Measurements from ENCODE around the gene SLC17A2.

SLC17A2 gene, protein sequence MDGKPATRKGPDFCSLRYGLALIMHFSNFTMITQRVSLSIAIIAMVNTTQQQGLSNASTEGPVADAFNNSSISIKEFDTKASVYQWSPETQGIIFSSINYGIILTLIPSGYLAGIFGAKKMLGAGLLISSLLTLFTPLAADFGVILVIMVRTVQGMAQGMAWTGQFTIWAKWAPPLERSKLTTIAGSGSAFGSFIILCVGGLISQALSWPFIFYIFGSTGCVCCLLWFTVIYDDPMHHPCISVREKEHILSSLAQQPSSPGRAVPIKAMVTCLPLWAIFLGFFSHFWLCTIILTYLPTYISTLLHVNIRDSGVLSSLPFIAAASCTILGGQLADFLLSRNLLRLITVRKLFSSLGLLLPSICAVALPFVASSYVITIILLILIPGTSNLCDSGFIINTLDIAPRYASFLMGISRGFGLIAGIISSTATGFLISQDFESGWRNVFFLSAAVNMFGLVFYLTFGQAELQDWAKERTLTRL

DNA sequence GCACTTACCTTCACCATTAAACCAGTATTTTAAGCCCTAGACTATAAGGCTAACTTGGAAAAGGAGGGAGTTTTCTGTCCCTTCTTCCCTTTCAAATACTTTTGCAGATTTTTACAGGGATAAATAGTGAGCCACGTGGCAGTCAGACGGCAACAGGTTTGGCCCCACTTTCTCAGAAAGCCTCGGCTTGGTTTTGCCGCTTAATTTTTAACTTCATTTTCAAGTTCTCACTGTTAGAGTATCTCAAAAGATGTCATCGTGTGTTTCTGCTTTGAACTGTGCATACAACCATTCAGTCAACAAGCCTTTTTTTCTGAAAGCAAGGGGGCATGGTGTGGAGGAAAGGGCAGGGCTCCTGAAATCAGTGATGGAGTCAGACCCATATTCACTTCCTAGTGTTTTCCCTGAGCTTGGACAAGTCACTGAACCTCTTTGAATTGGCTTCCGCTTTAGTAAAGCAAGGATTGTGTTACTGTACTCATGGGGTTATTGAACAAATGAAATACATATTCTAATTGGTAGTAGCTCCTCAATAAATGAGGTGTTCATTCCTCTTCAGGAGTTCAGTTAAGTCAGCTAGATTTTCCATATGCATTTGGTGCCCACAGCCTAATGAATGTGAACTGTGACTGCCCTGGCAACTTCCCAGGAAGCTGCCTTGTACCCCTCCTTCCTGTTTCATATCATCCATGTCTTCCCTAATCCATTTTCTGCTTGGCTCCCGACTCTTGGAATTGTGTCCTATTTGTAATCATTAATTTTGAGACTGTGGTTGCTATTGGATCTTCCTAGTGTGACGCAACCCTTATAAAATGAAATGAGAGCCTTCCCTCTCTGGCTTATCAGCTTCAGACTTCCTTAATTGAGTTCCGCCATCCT lies at the start of gene SLC17A2:
Gene SLC17A2 (minus strand): TSS at position 160 of the 879 bp plus-strand sequence. CDS start 4,895 bp downstream, outside the sequence.
- no peak for DNase-seq

DNA sequence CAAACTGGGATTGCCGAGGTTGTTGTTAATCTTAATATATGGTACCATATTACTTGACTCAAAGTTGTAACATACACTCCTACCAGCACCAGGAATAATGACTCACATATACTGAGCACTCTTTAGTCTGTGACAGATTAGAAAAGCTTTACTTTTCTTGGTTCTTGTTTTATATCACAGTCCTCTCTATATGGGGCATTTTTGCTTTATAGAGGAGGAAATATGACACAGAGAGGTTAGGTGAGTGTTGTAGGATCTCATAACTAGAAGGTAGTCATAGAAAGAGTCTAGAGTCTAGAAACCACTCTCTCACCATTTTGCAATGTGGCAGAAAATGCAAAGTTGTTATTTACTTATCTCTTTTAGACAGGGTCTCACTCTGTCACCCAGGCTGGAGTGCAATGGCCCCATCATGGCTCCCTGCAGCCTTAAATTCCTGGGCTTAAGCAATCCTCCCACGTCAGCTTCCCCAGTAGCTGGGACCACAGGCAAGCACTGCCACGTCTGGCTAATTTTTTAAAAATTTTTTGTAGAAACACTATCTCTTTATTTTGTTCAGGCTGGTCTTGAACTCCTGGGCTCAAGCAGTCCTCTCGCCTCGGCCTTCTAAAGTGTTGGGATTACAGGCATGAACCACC lies 45.6 kb upstream of the SLC17A2 start:
- DNase-seq, result no peak

DNA sequence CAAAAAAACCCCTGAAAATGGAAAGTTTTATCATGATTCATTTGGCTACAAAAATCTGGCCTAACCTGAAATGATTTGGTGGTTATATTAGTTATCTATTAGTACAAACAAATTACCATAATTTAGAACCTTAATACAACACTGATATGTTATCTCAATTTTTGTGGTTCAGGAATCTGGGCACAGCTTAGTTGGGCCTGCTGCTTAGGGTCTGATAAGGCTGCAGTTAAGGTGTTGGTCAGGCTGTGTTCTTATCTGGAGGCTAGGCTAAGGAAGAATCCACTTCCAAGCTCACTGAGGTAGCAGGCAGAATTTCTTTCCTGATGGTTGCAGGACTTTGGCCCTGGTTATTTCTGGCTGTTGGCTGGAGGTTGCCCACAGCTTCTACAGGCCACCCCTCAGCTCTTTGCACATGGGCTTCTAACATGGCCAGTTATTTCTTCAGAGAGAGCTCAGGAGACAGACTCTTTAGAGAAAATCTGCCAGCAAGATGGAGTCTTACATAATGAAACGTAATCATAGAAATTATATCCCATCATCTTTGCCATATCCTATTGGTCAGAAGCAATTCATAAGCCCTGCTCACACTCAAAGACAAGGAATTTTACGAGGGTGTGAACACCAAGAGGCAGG lies 43.5 kb upstream of the SLC17A2 start:
- DNase-seq, result no peak

DNA sequence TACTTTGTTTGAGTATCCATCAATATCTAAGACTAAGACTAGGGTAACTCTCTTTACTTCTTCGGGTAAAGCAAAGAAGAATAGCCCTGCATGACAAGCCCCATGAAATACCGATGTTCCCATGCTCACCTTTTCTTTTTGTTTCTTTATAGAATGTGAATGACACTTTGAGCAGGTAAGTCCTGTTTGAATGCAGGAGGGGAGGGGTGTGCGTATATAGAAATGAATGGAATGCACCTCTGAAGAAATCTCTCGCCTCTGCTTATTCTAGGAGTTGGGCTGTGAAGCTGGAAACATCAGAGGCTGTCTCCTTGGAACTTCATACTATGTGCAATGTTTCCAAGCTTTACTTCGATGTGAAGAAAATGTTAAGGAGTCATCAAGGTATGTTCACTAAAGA lies 42.4 kb upstream of the SLC17A2 start:
- no peak for DNase-seq

DNA sequence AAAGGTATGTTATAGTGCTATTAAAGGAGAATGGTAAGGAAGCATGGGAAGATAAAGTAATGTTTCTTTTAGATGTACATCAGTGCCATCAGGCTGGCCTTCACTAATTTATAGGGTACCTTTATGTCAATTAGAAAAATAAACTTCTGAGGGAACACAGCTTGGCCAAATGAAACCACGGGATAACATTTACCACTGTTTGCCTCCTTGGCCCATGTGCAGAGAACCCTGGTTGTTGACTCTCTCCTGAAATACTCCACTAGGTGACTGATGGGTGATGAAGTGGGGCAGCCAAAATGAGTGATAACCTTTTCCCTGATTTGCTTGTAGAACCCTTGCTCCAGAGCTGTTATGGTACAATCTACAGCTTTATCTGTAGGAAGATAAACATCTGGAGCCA lies 41.6 kb upstream of the SLC17A2 start:
- no peak for DNase-seq

DNA sequence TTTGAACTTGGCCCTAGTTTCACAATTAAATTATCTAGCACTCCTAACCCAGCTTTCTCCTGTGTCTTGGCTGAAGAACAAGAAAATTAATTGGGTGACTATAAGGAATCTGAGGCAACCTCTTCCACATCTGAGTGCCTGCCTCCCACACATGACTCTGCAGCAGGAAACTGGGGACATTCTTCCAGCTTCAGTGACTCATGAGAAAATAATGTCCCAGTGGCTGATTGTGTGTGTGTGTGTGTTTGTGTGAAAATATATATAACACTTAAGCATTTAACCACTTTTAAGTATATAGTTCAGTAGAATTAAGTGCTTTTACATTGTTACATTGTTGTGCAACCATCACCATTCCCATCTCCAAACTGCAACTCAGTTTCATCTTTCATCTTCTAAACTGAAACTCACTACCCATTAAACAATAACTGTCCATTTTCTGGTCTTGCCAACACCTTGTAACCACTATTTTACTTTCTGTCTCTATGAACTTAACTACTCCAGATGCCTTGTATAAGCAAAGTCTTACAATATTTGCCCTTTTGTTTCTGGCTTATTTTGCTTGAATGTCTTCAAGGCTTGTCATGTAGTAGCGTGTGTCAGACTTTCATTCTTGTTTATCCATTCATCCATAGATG lies 40.8 kb upstream of the SLC17A2 start:
- DNase-seq, result no peak

DNA sequence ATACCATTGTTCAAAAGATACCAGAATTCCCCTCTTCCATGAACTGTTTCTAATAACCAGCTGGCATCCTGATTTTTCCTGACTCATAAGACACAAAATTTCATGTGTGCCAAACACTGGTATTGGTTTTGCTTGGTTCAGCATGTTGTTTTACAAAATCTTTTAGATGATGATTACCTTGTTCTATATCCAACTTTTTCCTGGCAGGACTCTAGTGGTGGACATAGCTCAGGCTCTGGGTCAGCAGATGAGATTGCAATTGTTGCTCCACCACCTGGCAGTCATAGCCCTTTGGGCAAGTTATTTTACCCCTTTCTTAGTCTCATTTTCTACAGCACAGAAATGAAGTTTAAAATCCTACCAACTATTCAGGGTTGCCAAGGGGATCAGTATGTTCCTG lies 38.3 kb upstream of the SLC17A2 start:
- no peak for DNase-seq

DNA sequence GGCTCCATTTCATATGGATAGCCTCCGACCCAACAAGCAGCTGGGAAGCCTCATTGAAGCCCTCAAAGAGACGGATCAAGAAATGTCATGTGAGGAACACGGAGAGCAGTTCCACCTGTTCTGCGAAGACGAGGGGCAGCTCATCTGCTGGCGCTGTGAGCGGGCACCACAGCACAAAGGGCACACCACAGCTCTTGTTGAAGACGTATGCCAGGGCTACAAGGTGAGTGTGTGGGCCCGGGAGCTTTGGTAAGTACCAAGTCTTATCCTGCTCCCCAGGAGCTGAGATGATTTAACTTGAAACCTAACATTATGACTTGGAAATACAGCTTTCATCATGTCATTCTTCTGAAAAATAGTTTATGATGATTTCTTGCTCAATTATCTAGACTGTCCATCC lies 36.2 kb upstream of the SLC17A2 start:
- DNase-seq, result no peak

DNA sequence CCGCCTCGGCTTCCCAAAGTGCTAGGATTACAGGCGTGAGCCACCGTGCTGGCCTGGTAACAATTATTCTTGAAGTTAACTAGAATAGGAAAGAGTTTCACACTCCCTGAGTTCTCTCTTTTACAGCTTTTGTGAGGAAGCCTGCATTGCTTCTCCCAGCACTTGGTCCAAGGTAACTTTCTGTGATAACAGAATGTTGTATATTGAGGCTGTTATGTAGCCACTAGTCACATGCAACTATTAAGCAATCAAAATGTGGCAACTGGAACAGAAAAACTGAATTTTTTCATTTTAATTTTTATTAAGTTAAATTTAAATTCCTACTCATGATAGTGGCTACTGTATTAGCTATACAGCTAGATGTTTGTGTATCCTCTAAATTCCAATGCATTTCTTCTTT lies 34.6 kb upstream of the SLC17A2 start:
- no peak for DNase-seq

DNA sequence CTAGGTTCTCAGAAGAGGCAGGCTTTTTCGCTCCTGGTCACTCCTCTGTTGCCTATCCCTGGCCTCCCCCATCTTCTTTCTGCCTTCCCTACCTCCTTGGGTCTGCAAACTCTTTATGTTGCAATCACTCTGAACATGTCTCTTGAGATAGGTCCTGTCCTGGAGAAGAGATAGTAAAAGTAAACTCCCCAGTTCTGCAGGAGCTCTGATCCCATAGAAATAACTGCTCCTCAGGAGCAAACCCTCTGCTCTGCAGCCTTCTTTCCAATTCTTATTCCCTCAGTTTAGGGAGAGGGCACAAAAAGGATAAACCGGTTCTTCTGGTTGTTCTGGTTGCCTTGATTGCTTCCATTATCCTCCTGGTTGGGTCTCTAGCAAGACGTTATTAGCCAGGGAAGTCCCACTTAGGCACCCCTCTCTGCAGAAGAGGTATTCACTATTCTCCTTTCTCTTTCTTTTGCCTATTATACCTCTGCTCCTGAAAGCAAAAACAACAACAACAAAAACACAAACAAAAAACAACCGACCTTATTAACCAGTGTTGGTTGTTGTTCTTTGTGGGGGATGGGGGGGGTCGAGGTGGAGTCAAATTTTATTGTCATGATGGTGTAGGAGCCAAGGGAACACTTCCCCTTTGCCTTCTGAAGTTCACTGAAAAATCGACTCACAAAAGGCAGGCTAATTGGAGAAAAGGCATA lies 33.1 kb upstream of the SLC17A2 start:
- DNase-seq, result no peak

DNA sequence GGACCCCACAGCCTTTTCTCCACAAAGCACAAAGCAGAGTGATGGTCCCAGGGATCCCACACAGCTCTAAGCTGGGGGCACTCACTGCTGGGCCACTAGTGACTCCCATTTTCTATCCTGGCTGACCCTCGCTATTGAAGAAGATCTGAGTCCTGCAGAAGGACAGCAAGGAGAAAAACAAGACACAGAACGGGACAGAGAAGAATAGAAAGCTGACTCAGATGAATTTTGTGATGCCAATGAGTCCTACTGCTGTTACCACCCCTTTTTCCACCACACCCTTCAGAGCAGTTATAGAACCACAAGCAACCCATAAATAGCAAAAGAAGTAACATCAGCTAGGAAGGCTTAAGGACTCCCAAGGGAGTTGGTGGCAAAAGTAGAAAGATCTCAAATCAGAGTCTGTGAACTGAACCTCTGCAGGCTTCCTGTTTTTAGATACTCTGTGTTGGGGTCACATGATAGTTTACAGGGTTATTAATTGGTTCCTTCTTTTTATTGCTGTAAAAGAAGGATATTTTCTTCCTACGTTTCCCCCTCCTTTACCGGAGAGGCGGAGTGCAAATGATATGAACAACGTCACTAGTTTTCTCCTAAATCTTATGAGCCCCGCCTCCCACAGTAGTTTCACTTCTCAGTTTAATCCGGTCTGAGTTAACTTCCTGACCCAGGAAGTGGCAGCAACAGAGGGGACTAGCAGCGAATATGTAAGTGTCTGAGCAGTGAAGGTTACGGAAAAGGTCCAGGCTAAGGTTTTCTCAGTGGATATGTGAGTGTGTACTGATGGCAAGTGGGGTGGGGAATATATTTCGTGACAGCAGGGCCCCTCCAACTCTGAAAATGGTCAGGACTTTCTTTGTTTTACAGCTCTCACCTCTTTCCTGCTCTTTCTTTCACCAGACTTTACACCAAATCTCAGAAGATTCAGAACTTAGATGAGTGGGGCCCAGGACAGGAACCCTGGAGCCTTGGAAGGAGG lies 31.9 kb upstream of the SLC17A2 start, which contains the start of gene TRIM38:
Gene TRIM38 (plus strand): TSS at position 654 of the 979 bp plus-strand sequence. CDS start 3,721 bp downstream, outside the sequence.
- peak; percentile 87 for DNase-seq

DNA sequence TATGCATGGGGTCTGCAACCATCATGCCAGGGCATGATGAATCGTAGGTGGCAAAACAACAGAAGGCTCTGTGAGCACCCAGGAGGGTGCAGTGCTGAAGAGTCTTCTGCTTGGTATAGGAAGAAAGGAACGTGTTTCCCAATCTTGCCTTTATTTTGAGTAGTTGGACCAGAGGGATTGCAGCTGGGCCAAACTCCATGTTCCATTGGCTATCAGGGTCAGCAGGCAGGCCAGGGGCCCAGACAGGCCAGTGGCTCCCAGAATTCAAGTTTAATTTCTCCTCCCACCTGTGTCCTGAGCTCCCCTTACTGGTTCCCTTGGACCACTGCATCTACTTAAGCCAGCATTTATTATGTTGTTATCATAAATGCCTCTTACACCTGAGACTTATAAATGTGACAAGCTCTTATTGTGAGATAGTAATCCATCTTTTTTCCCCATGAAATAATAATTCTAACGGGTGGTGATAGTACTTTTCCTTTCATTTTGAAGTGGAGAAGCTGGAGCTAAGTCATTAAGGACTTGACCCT lies 31.2 kb upstream of the SLC17A2 start:
- DNase-seq, result no peak

DNA sequence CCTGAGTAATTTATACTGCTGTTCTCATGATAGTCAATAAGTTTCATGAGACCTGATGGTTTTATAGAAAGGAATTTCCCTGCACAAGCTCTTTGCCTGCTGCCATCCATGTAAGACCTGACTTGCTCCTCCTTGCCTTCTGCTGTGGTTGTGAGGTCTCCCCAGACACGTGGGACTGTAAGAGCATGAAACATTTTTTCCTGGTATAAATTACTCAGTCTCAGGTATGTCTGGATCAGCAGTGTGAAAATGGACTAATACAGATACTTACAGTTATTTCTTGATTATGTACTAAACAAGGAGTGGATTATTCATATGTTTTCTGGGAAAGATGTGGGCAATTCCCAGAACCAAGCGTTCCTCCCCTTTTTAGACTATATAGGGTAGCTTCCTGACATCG lies 30.2 kb upstream of the SLC17A2 start:
- DNase-seq, result no peak

DNA sequence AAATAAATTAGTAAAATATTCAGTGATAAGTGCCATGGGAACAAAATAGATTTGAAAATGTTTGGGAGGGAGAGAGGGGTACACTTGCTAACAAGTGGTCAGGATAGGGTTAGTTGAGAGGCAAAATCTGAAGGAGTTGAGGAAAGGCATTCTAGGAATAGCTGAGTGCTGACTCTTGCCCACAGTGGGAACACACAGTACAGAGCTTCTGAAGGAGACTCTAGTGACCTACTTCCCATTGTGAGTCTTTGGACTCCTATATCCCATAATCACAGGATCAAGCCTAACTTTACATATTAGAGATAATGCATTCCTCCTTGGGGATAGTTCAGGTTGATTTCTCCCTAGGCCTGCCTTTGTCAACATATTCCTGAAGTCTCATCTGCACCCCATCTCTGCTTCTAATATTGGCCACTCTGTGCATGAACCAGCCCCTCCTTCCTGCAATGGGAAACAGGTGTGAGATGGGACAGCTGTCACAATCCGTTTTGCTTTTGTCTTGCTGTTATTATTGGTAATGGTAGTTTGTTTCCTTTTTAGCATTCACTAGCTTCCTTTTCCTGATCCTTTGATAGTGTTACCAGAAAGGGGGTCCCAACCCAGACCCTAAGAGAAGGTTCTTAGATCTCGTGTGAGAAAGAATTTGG lies 29.5 kb upstream of the SLC17A2 start:
- DNase-seq, result no peak

DNA sequence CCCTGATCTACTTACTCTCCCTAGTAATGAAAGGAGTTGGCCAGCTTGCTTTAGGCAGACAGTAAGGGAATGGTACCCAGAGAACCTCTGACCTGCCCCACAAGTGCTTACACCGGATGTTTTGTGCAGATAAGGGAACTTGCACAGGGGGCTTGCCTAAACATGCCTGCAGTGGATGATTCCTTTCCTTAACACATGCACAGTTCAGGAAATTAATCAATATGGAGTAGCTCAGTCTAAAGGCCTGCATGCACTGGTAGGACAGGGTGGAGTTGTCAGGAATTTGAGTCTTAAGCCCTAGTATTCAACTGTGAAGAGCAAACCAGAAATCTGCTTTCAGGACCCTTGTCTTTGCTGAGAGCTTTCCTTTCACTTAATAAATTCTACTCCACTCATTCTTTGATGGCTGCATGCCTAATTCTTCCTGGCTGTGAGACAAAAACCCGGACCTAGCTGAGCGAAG lies 28.2 kb upstream of the SLC17A2 start:
- DNase-seq, result no peak

DNA sequence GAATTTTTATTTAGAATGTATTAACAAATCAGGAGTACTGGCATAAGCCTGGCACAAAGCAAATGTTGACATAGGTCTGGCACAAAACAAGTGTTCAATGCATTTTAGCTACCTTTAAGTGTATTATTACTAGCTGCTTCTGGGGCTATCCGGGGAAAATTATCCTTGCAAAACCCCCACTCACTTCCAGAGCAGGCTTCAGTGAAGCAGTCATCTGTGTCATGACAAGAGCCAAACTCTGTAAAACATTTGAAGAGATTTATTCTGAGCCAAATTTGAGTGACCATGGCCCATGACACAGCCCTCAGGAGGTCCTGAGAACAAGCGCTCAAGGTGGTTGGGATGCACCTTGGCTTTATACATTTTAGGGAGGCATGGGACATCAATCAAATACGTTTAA lies 25.7 kb upstream of the SLC17A2 start:
- no peak for DNase-seq

DNA sequence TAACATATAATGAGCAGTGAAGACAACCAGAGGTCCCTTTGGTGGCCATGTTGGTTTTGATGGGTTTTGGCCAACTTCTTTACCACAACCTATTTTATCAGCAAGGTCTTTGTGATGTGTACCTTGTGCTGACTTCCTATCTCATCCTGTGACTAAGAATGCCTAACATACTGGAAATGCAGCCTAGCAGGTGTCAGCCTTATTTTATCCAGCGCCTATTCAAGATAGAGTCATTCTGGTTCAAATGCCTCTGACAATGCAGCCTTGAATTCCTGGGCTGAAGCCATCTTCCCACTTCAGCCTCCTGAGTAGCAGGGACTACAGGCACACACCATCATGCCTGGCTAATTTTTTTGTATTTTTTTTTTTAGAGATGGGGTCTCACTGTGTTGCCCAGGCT lies 24.3 kb upstream of the SLC17A2 start:
- no peak for DNase-seq

DNA sequence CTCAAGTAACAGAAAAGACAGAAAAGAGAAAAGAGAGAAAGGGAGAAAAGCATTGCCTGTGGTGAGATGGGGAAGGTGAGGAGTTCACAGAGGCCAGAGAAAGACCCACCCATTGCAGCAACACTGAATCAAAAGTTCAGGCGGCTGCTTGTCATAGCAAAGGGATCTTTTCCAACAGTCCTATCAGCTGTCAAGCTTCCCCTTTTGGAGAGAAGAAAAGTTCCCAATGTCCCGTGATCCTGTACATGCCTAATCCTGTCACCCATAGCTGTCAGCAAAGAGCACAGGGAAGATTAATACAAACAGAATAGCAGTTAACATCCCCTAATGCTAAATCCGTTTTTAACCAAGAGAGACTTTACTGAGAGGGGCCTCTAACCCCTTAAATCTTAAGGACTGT lies 23.2 kb upstream of the SLC17A2 start:
- DNase-seq, result no peak

DNA sequence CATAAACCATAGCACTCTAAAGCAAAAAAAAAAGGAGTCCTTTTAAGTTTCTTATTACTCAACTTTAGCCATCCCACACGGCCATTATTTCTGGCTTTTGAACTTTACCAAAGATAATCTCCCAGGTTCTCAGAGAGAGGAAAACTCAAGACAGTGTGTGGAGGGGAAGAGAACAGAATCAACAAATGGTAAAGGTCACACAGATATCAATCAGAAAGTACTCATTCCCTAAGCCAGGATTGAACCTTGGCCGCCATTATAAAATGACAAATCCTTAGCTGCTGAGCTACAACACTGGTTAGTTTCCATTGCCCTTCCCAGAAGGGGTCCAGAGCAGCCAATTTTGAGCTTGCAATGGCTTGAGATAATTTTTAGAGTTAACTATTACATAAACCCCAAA lies 22.0 kb upstream of the SLC17A2 start:
- no peak for DNase-seq
